Heart left ventricle (tissue), 13 donors: Measurements from ENCODE around the gene SLC23A2.

Experiments
- CTCF ChIP-seq, 12 donors: fragments of 200-600 bp; sonication (generic) in 4 of 12; IDR thresholded peaks; one replicate each; pipeline versions ENCODE4 v1.5.0 to v1.8.0; 2018 to 2022; ENCODE audit warnings: antibody characterized with exemption in 12 of 12, mild to moderate bottlenecking in 5 of 12
- POLR2A ChIP-seq, 2 donors: fragments of 450-650 bp; IDR thresholded peaks; one replicate each; pipeline ENCODE4 v1.6.1; 2017; ENCODE audit warnings: antibody characterized with exemption in 2 of 2, mild to moderate bottlenecking in 2 of 2, moderate library complexity in 2 of 2
- donor health status: ischemic (EF 13 %, LVEDD 7.1; RV severe dilation, severe dysfunction).
- donor health status: DM: no; HTN: yes; CAD: no.
- donor health status: DM: no; HTN: no; CAD: no.
- donor health status: ischemic (EF 25% LVEDD 6.9; RV normal size, moderate dysfunction).
- donor health status: ischemic (EF 25% LVEDD 5.7; RV mildly dilated, moderate dysfunction).
- donor health status: ischemic (EF 35%, LVEDD 5.7; RV mildly dilated, moderate dysfunction).
- donor health status: nonischemic (EF 11% LVEDD 7.7; RV severe dilation, severe dysfunction).
- donor health status: DM: yes; HTN: yes; CAD: no.
- donor health status: PGD.
- donor health status: ischemic (EF 29% LVEDD 5.4; RV normal size, mild dysfunction).
- donor health status: nonischemic (EF 23%, LVEDD 6.1; RV moderate dilation, normal function).

DNA sequence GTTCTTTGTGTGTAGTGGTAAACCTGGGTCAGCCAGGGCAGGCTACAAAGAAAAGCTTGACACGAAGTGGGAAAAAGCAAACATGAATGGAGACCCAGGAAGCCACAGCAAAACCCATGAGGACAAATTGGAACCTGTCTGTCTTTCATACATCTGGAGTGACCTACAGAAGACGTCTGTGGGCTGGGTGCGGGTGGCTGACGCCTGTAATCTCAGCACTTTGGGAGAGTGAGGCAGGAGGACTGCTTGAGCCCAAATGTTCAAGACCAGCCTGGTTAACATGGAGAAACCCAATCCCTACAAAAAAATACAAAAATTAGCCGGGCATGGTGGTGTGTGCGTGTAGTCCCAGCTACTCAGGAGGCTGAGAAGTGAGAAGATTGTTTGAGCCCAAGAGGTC is 164.8 kb downstream of the SLC23A2 start:
- TF ChIP-seq CTCF (IDR thresholded peaks at IDR 0.05) = no peak
- no peak for TF ChIP-seq POLR2A (IDR thresholded peaks at IDR 0.05)
